ENCODE results near the gene IPO5. TPM values are rescaled to one million over a fixed set of nuclear protein-coding genes. Genes with fewer than 3 reads are reported as not detected.
"Not testable (repeated sequence)": the region's sequence is repeated elsewhere in the genome, so short reads cannot be mapped to it uniquely, and the experiment has no call there.

IPO5 gene
- total RNA-seq, 3 donors from 2014 or later, result 97.6 to 157 (median 137) TPM

DNA sequence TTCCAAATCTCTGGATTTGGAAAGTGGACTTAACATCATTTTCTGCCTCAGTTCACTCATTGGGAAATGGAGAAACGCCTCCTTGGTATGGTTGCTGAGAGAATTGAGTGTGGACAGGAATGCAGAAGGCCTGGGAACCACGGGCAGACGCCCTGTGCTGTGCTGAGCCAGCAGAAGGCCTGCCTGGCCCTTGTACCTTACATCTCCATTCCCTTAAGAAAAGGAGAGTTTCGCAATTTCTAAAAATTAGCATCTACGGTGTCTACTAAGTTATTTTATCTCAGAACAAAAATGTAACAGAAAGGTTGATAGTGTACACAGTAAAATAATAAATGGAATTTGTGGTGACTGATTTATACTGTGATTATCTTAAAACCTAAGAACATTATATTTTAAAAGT is 78.7 kb downstream of the IPO5 start:
- no peaks in the 10 kb centered on the region for H3K4me1 ChIP-seq
- DNase-seq (ENCODE audit: low spot score in 2 of 2), result no peak
- no peak for TF ChIP-seq POLR2A (IDR thresholded peaks at IDR 0.05)
- TF ChIP-seq, protein P1, sequence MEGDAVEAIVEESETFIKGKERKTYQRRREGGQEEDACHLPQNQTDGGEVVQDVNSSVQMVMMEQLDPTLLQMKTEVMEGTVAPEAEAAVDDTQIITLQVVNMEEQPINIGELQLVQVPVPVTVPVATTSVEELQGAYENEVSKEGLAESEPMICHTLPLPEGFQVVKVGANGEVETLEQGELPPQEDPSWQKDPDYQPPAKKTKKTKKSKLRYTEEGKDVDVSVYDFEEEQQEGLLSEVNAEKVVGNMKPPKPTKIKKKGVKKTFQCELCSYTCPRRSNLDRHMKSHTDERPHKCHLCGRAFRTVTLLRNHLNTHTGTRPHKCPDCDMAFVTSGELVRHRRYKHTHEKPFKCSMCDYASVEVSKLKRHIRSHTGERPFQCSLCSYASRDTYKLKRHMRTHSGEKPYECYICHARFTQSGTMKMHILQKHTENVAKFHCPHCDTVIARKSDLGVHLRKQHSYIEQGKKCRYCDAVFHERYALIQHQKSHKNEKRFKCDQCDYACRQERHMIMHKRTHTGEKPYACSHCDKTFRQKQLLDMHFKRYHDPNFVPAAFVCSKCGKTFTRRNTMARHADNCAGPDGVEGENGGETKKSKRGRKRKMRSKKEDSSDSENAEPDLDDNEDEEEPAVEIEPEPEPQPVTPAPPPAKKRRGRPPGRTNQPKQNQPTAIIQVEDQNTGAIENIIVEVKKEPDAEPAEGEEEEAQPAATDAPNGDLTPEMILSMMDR (IDR thresholded peaks at IDR 0.05), result no peak
- no peak for TF ChIP-seq POLR2AphosphoS5 (IDR thresholded peaks at IDR 0.05)
- no peaks in the 10 kb centered on the region for H3K27me3 ChIP-seq
- intact Hi-C loops (cut with DNase I; ENCODE audit: low total_unique reads), result no loop called here
- H3K36me3 ChIP-seq, result no peaks in the 10 kb centered on the region
- no peak overlapping the region for H3K27ac ChIP-seq
- H3K4me3 ChIP-seq, result no peak overlapping the region
- H3K9me3 ChIP-seq, result no peaks in the 10 kb centered on the region

DNA sequence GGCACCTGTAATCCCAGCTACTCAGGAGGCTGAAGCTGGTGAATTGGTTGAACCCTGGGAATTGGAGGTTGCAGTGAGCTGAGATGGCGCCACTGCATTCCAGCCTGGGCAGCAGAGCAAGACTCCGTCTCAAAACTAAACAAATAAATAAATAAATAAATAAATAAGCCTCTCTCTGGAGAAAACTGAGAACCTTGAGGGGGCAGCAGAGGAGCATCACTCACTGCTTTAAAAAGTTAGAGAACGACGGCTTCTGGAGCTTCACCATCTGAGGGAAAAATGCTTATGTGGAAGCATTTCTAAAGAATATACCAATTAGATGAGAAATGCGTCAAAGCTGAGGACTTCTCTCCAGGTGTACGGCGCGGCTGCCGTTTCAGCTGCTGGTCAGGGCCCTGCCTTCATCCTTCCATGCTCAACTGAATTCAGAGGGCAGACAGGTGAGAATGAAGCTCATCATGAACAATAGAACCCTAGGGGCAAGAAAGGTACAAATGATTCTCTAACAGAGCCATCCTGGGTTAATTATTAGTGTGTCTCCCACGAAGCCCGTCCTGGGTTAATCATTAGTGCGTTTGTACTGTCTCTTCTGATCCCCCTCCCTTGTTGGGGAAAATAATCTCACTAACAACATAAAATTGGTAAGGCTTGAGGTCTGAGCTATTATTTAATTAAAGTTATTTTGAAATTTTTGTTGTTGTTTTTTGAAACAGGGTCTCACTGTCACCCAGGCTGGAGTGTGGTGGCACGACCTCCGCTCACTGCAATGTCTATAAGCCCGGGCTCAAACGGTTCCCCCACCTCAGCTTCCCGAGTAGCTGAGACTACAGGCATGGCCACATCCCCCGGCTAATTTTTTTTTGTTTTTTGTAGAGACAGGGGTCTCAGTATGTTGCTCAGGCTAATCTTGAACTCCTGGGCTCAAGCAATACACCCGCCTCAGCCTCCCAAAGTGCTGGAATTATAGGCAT is 80.1 kb downstream of the IPO5 start:
- Histone ChIP-seq H3K36me3 (no peaks in the 10 kb centered on the region), H3K4me3 (no peak overlapping the region), H3K4me1 (no peaks in the 10 kb centered on the region), H3K27ac (no peak overlapping the region), H3K9me3 (no peaks in the 10 kb centered on the region), H3K27me3 (no peaks in the 10 kb centered on the region)
- intact Hi-C loops (cut with DNase I; ENCODE audit: low total_unique reads), result no loop called here
- no peak for DNase-seq (ENCODE audit: low spot score in 2 of 2)
- TF ChIP-seq, protein P1 (IDR thresholded peaks at IDR 0.05), result no peak
- TF ChIP-seq POLR2A (IDR thresholded peaks at IDR 0.05), result no peak
- TF ChIP-seq POLR2AphosphoS5 (IDR thresholded peaks at IDR 0.05), result no peak

DNA sequence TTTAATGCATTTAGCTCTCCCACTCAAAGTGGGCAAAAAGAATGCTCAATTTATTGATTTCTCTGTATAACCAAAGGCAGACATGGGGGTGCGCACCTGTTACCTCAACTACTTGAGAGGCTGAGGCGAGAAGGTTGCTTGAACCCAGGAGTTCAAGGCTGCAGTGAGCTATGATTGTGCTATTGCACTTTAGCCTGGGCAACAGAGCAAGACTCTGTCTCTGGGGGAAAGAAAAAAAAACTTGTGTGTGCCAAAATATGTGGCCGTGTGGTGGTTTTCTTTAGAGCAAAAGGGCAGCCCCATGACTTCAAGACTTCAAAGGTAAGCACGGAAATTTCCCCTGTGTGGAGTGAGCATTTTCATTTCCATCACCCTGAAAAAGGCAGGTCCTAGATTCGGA is 81.9 kb downstream of the IPO5 start:
- TF ChIP-seq POLR2AphosphoS5 (IDR thresholded peaks at IDR 0.05), result no peak
- no peak for TF ChIP-seq POLR2A (IDR thresholded peaks at IDR 0.05)
- TF ChIP-seq, protein P1 (IDR thresholded peaks at IDR 0.05), result no peak
- intact Hi-C loops (cut with DNase I; ENCODE audit: low total_unique reads), result no loop called here
- Histone ChIP-seq H3K27ac (no peak overlapping the region), H3K9me3 (no peaks in the 10 kb centered on the region), H3K27me3 (no peaks in the 10 kb centered on the region), H3K4me3 (no peak overlapping the region), H3K36me3 (no peaks in the 10 kb centered on the region), H3K4me1 (no peaks in the 10 kb centered on the region)
- no peak for DNase-seq (ENCODE audit: low spot score in 2 of 2)

DNA sequence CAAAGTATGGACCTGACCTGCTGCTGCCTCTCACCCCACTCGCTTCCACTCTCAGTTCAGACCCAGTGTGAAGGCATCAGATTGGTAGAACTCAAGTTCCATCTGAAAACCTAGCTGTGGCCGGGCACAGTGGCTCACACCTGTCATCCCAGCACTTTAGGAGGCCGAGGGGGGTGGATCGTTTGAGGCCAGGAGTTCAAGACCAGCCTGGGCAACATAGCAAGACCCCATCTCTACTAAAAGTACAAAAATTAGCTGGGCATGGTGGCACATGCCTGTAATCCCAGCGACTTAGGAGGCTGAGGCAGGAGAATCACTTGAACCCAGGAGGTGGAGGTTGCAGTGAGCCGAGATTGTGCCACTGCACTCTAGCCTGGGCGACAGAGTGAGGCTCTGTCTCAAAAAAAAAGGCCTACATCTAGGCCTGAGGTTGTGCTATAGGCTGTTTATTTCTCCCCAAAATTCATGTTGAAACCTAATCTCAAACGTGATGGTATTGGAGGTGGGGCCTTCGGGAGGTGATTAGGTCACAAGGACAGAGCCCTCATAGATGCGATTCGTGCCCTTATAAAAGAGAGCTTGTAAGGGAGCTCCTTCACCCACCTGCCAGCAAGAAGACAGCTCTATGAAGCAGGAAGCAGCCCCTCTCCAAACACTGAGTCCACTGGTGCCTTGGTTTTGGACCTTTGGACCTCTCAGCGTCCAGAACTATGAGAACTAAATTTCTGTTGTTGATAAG is 83.3 kb downstream of the IPO5 start:
- H3K27me3 ChIP-seq; H3K4me1 ChIP-seq; H3K36me3 ChIP-seq; H3K27ac ChIP-seq; H3K9me3 ChIP-seq; H3K4me3 ChIP-seq; DNase-seq (ENCODE audit: low spot score in 2 of 2); intact Hi-C loops (cut with DNase I; ENCODE audit: low total_unique reads): not testable (repeated sequence)

DNA sequence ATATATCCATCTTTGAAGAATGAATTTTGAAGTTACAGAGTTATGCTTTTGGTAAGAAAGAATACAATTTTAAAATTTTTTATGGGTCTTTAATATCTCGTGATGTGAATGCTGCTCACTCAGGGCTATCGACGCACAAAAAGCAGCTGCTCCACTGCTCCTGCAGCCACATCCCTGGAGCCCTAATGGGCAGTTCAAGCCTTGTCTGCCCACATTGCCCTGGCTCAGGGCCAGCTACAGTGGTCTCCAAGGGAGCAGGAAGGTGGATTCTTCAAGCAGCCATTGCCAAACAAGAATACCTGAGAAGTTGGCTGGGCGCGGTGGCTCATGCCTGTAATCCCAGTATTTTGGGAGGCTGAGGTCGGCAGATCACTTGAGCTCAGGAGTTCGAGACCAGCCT is 85.8 kb downstream of the IPO5 start:
- H3K4me1 ChIP-seq, result no peaks in the 10 kb centered on the region
- no peak for DNase-seq (ENCODE audit: low spot score in 2 of 2)
- TF ChIP-seq, protein P1 (IDR thresholded peaks at IDR 0.05), result no peak
- TF ChIP-seq POLR2A (IDR thresholded peaks at IDR 0.05), result no peak
- no peak for TF ChIP-seq POLR2AphosphoS5 (IDR thresholded peaks at IDR 0.05)
- H3K27ac ChIP-seq, result no peak overlapping the region
- no peaks in the 10 kb centered on the region for H3K27me3 ChIP-seq
- no peak overlapping the region for H3K4me3 ChIP-seq
- no peaks in the 10 kb centered on the region for H3K36me3 ChIP-seq
- no peaks in the 10 kb centered on the region for H3K9me3 ChIP-seq
- intact Hi-C loops (cut with DNase I; ENCODE audit: low total_unique reads), result no loop called here

All from breast epithelium (tissue), 4 donors.